ENCODE results near the gene RAB3C. TPM values are rescaled to one million over a fixed set of nuclear protein-coding genes. Genes with fewer than 3 reads are reported as not detected.

Gene RAB3C
- total RNA-seq, 1 donor from 2014 or later = not detected

- H3K27me3 ChIP-seq (ENCODE audit: control insufficient read depth, insufficient read depth, low read length) = peaks cover 2% of the 10 kb centered on the region
- no peak for TF ChIP-seq CTCF (IDR thresholded peaks at IDR 0.05; ENCODE audit: insufficient read depth, low read length, severe bottlenecking)
- no peak for FAIRE-seq
- H3K4me3 ChIP-seq (ENCODE audit: low read depth, low read length) = no peak overlapping the region
- H3K36me3 ChIP-seq (ENCODE audit: control insufficient read depth, insufficient read depth, low read length) = no peaks in the 10 kb centered on the region
- DNase-seq (ENCODE audit: low read depth) = no peak
These were observed 191.0 kb downstream of the RAB3C start for GRCh38 chr5:58773744-58774441.

- DNase-seq (ENCODE audit: low read depth) (no peak), FAIRE-seq (no peak)
- TF ChIP-seq CTCF (IDR thresholded peaks at IDR 0.05; ENCODE audit: insufficient read depth, low read length, severe bottlenecking) = no peak
- H3K36me3 ChIP-seq (ENCODE audit: control insufficient read depth, insufficient read depth, low read length) = no peaks in the 10 kb centered on the region
- peaks cover 2% of the 10 kb centered on the region for H3K27me3 ChIP-seq (ENCODE audit: control insufficient read depth, insufficient read depth, low read length)
- no peak overlapping the region for H3K4me3 ChIP-seq (ENCODE audit: low read depth, low read length)
These were observed 192.1 kb downstream of the RAB3C start for GRCh38 chr5:58774937-58775336.

- DNase-seq (ENCODE audit: low read depth) (no peak), FAIRE-seq (no peak)
- Histone ChIP-seq H3K36me3 (ENCODE audit: control insufficient read depth, insufficient read depth, low read length) (no peaks in the 10 kb centered on the region), H3K27me3 (ENCODE audit: control insufficient read depth, insufficient read depth, low read length) (no peaks in the 10 kb centered on the region), H3K4me3 (ENCODE audit: low read depth, low read length) (no peak overlapping the region)
- TF ChIP-seq CTCF (IDR thresholded peaks at IDR 0.05; ENCODE audit: insufficient read depth, low read length, severe bottlenecking) = no peak
These were observed 192.9 kb downstream of the RAB3C start for GRCh38 chr5:58775701-58776262.

GRCh38 chr5:58776559-58776958 is 193.7 kb downstream of the RAB3C start:
- FAIRE-seq = no peak
- DNase-seq (ENCODE audit: low read depth) = no peak
- TF ChIP-seq CTCF (IDR thresholded peaks at IDR 0.05; ENCODE audit: insufficient read depth, low read length, severe bottlenecking) = no peak
- H3K36me3 ChIP-seq (ENCODE audit: control insufficient read depth, insufficient read depth, low read length) = no peaks in the 10 kb centered on the region
- no peak overlapping the region for H3K4me3 ChIP-seq (ENCODE audit: low read depth, low read length)
- no peaks in the 10 kb centered on the region for H3K27me3 ChIP-seq (ENCODE audit: control insufficient read depth, insufficient read depth, low read length)

GRCh38 chr5:58778888-58779287 is 196.0 kb downstream of the RAB3C start:
- no peak for TF ChIP-seq CTCF (IDR thresholded peaks at IDR 0.05; ENCODE audit: insufficient read depth, low read length, severe bottlenecking)
- H3K36me3 ChIP-seq (ENCODE audit: control insufficient read depth, insufficient read depth, low read length) = no peaks in the 10 kb centered on the region
- no peak for FAIRE-seq

More at GRCh38 chr5:58778888-58779287, 196.0 kb downstream of the RAB3C start:
- Histone ChIP-seq H3K27me3 (ENCODE audit: control insufficient read depth, insufficient read depth, low read length) (peaks cover 2% of the 10 kb centered on the region), H3K4me3 (ENCODE audit: low read depth, low read length) (no peak overlapping the region)
- DNase-seq (ENCODE audit: low read depth) = no peak
